HG03558 (cell line): ENCODE results near the gene NAT10.

Experiments
- ATAC-seq: cut with Tn5 transposase; IDR thresholded peaks from one replicate; pipeline ENCODE4 v1.9.1; 2021; ENCODE audit warnings: moderate number of reproducible peaks; ENCODE audit not compliant: unreplicated experiment; ENCODE audit errors: extremely low read depth

NAT10 gene

GRCh38 chr11:34104680-34105078 lies 750 bp upstream of the NAT10 start:
- no peak for ATAC-seq

GRCh38 chr11:34105957-34106504 lies 602 bp downstream of the NAT10 start:
- no peak for ATAC-seq

- ATAC-seq: no peak
These were observed 6.4 kb downstream of the NAT10 start for GRCh38 chr11:34111722-34112270.

- no peak for ATAC-seq
These were observed 8.6 kb downstream of the NAT10 start for GRCh38 chr11:34114014-34114413.

GRCh38 chr11:34114471-34114870 lies 9.0 kb downstream of the NAT10 start:
- ATAC-seq: no peak

- no peak for ATAC-seq
These were observed 15.2 kb downstream of the NAT10 start for GRCh38 chr11:34120651-34121050.

- ATAC-seq: no peak
These were observed 19.6 kb downstream of the NAT10 start for GRCh38 chr11:34124885-34125668.

GRCh38 chr11:34126959-34127848 lies 21.8 kb downstream of the NAT10 start:
- no peak for ATAC-seq

- ATAC-seq: no peak
These were observed 23.4 kb downstream of the NAT10 start for GRCh38 chr11:34128824-34129223.

- no peak for ATAC-seq
These were observed 27.0 kb downstream of the NAT10 start for GRCh38 chr11:34132261-34132965.

- no peak for ATAC-seq
These were observed 29.3 kb downstream of the NAT10 start for GRCh38 chr11:34134765-34135164.

- ATAC-seq: no peak
These were observed 30.0 kb downstream of the NAT10 start for GRCh38 chr11:34135439-34135838.

- ATAC-seq: no peak
These were observed 31.0 kb downstream of the NAT10 start for GRCh38 chr11:34136420-34136819.

GRCh38 chr11:34139346-34139745 lies 33.9 kb downstream of the NAT10 start:
- ATAC-seq: no peak

GRCh38 chr11:34140149-34140548 lies 34.7 kb downstream of the NAT10 start:
- ATAC-seq: no peak

GRCh38 chr11:34143048-34143447 lies 37.6 kb downstream of the NAT10 start:
- ATAC-seq: no peak

GRCh38 chr11:34145073-34145472 lies 39.6 kb downstream of the NAT10 start:
- no peak for ATAC-seq

GRCh38 chr11:34145847-34146381 lies 40.5 kb downstream of the NAT10 start:
- no peak for ATAC-seq

GRCh38 chr11:34146411-34146810 lies 41.0 kb downstream of the NAT10 start:
- ATAC-seq: no peak

GRCh38 chr11:34146866-34147265 lies 41.4 kb downstream of the NAT10 start:
- ATAC-seq: no peak
